C4-2B (cell line): ENCODE data around the gene WRAP73.

Source experiments
- H3K27ac ChIP-seq: fragments of 450-650 bp; 2 replicates; pipeline ENCODE4 v1.5.1; 2017
- CTCF ChIP-seq: fragments of 450-650 bp; conservative IDR thresholded peaks from 2 replicates; pipeline ENCODE4 v1.5.1; 2017; ENCODE audit warnings: mild to moderate bottlenecking
- ZFX ChIP-seq: fragments of 450-650 bp; IDR thresholded peaks from 2 replicates; pipeline ENCODE4 v1.6.1; 2017

WRAP73 gene

GRCh38 chr1:3681231-3681897 is 31.5 kb upstream of the WRAP73 start:
- no peak overlapping the region for H3K27ac ChIP-seq
- no peak for TF ChIP-seq CTCF
- no peak for TF ChIP-seq ZFX

- H3K27ac ChIP-seq = no peak overlapping the region
- TF ChIP-seq ZFX (no peak), CTCF (no peak)
These were observed 30.8 kb upstream of the WRAP73 start for GRCh38 chr1:3680488-3681230.

GRCh38 chr1:3679799-3680453 is 30.0 kb upstream of the WRAP73 start:
- no peak for TF ChIP-seq CTCF
- no peak for TF ChIP-seq ZFX
- no peak overlapping the region for H3K27ac ChIP-seq

- no peak overlapping the region for H3K27ac ChIP-seq
- TF ChIP-seq CTCF = no peak
These were observed 29.2 kb upstream of the WRAP73 start for GRCh38 chr1:3679098-3679555.

- no peak overlapping the region for H3K27ac ChIP-seq
- TF ChIP-seq ZFX (no peak), CTCF (no peak)
These were observed 28.6 kb upstream of the WRAP73 start for GRCh38 chr1:3678361-3679097.

- H3K27ac ChIP-seq = no peak overlapping the region
- TF ChIP-seq CTCF (no peak), ZFX (no peak)
These were observed 27.6 kb upstream of the WRAP73 start for GRCh38 chr1:3677484-3677883.
